HEK293 (cell line): ENCODE results near the gene PRC1.

Experiments
- CTCF ChIA-PET: fragments of 350-600 bp; formaldehyde crosslinking; extraction: SDS; loops from one replicate; lab custom pipeline; 2021; ENCODE audit warnings: antibody characterized with exemption; lab: Yijun Ruan, JAX
- POLR2A ChIA-PET: fragments of 300-600 bp; formaldehyde crosslinking; extraction: SDS; loops from one replicate; lab custom pipeline; 2020; ENCODE audit warnings: antibody characterized with exemption, inconsistent platforms; lab: Yijun Ruan, JAX
- H3K27ac ChIP-seq: fragments of 200-500 bp; sonication (Bioruptor generic); 2 replicates; pipeline ENCODE4 v1.5.1; 2014; ENCODE audit warnings: low read depth, low read length, control low read depth, inconsistent platforms; ENCODE audit errors: extremely low read depth
- H3K36me3 ChIP-seq, 2 experiments: fragments of 200-500 bp in 1 of 2; sonication (Bioruptor generic) in 1 of 2; 1 replicate in 1 of 2; 2 replicates in 1 of 2; pipeline ENCODE4 v1.5.1; 2014 to 2017; ENCODE audit warnings: inconsistent platforms in 2 of 2, low read length in 2 of 2; ENCODE audit not compliant: control insufficient read depth in 2 of 2, insufficient read depth in 1 of 2
- H3K4me1 ChIP-seq: fragments of 200-500 bp; sonication (Bioruptor generic); 2 replicates; pipeline ENCODE4 v1.5.1; 2014; ENCODE audit warnings: mild to moderate bottlenecking, low read length, inconsistent platforms; ENCODE audit not compliant: control insufficient read depth, insufficient read depth
- H3K4me3 ChIP-seq: 2 replicates; pipeline ENCODE4 v1.5.1; 2011; ENCODE audit warnings: low read depth, mild to moderate bottlenecking, control low read depth, low read length, moderate library complexity
- H3K9me3 ChIP-seq: fragments of 200-500 bp; sonication (Bioruptor generic); 2 replicates; pipeline ENCODE4 v1.5.1; 2014; ENCODE audit warnings: low read depth, low read length, inconsistent platforms; ENCODE audit not compliant: control insufficient read depth, insufficient read depth
- GLI4 ChIP-seq: fragments of 450-650 bp; formaldehyde crosslinking; IDR thresholded peaks from 2 replicates; pipeline ENCODE4 v1.5.1; 2016; ENCODE audit warnings: missing biosample characterization, missing genetic modification characterization
- HIC1 ChIP-seq: fragments of 450-650 bp; formaldehyde crosslinking; IDR thresholded peaks from 2 replicates; pipeline ENCODE4 v1.5.1; 2016; ENCODE audit warnings: missing biosample characterization, missing genetic modification characterization
- RBAK ChIP-seq: fragments of 450-650 bp; formaldehyde crosslinking; IDR thresholded peaks from 2 replicates; pipeline ENCODE4 v1.5.1; 2016; ENCODE audit warnings: missing biosample characterization, missing genetic modification characterization
- ZBTB48 ChIP-seq: fragments of 450-650 bp; formaldehyde crosslinking; IDR thresholded peaks from 2 replicates; pipeline ENCODE4 v1.5.1; 2016; ENCODE audit warnings: missing biosample characterization, missing genetic modification characterization
- ZNF112 ChIP-seq: fragments of 450-650 bp; formaldehyde crosslinking; IDR thresholded peaks from 2 replicates; pipeline ENCODE4 v1.5.0; 2017; ENCODE audit warnings: missing biosample characterization, missing genetic modification characterization
- ZNF146 ChIP-seq: fragments of 450-650 bp; formaldehyde crosslinking; IDR thresholded peaks from 2 replicates; pipeline ENCODE4 v1.5.1; 2016; ENCODE audit warnings: missing biosample characterization, missing genetic modification characterization
- ZNF175 ChIP-seq: fragments of 450-650 bp; formaldehyde crosslinking; IDR thresholded peaks from 2 replicates; pipeline ENCODE4 v1.5.1; 2016; ENCODE audit warnings: missing biosample characterization, missing genetic modification characterization
- ZNF18 ChIP-seq: fragments of 450-650 bp; formaldehyde crosslinking; IDR thresholded peaks from 2 replicates; pipeline ENCODE4 v1.5.1; 2016; ENCODE audit warnings: missing biosample characterization, missing genetic modification characterization
- ZNF391 ChIP-seq: fragments of 450-650 bp; formaldehyde crosslinking; IDR thresholded peaks from 2 replicates; pipeline ENCODE4 v1.5.1; 2016; ENCODE audit warnings: low read depth, missing biosample characterization, missing genetic modification characterization, borderline replicate concordance
- ZNF416 ChIP-seq: fragments of 450-650 bp; formaldehyde crosslinking; IDR thresholded peaks from 2 replicates; pipeline ENCODE4 v1.5.1; 2016; ENCODE audit warnings: missing biosample characterization, missing genetic modification characterization
- ZNF560 ChIP-seq: fragments of 450-650 bp; formaldehyde crosslinking; IDR thresholded peaks from 2 replicates; pipeline ENCODE4 v1.5.1; 2017; ENCODE audit warnings: missing biosample characterization, missing genetic modification characterization, borderline replicate concordance
- ZNF596 ChIP-seq: fragments of 450-650 bp; IDR thresholded peaks from 2 replicates; pipeline ENCODE4 v1.5.0; 2018; ENCODE audit warnings: missing biosample characterization, mild to moderate bottlenecking, missing genetic modification characterization, moderate library complexity
- ZNF677 ChIP-seq: fragments of 450-650 bp; IDR thresholded peaks from 2 replicates; pipeline ENCODE4 v1.5.0; 2018; ENCODE audit warnings: missing biosample characterization, mild to moderate bottlenecking, missing genetic modification characterization, moderate library complexity
- ZNF76 ChIP-seq: fragments of 450-650 bp; formaldehyde crosslinking; IDR thresholded peaks from 2 replicates; pipeline ENCODE4; 2016; ENCODE audit warnings: low read depth, missing biosample characterization, missing genetic modification characterization, borderline replicate concordance
- ZNF776 ChIP-seq: fragments of 450-650 bp; formaldehyde crosslinking; IDR thresholded peaks from 2 replicates; pipeline ENCODE4 v1.5.0; 2017; ENCODE audit warnings: missing biosample characterization, missing genetic modification characterization, borderline replicate concordance
- ZNF830 ChIP-seq: fragments of 450-650 bp; IDR thresholded peaks from 2 replicates; pipeline ENCODE4 v1.5.0; 2018; ENCODE audit warnings: missing biosample characterization, missing genetic modification characterization, low read depth, mild to moderate bottlenecking, moderate library complexity
- TF ChIP-seq, protein P1 (sequence below): fragments of 450-650 bp; formaldehyde crosslinking; IDR thresholded peaks from 2 replicates; pipeline ENCODE4 v1.5.1; 2016; ENCODE audit warnings: missing biosample characterization, missing genetic modification characterization
- TF ChIP-seq, protein P2 (sequence below): fragments of 450-650 bp; formaldehyde crosslinking; IDR thresholded peaks from 2 replicates; pipeline ENCODE4 v1.5.1; 2016; ENCODE audit warnings: missing biosample characterization, missing genetic modification characterization
- TF ChIP-seq, protein P3 (sequence below): sonication (generic); formaldehyde crosslinking; IDR thresholded peaks from 2 replicates; pipeline ENCODE4 v1.8.1; 2022; ENCODE audit warnings: mild to moderate bottlenecking, moderate library complexity, missing genetic modification reagents
- TF ChIP-seq, protein P4 (sequence below): fragments of 450-650 bp; formaldehyde crosslinking; IDR thresholded peaks from 2 replicates; pipeline ENCODE4 v1.5.1; 2017; ENCODE audit warnings: missing biosample characterization, missing genetic modification characterization
- TF ChIP-seq, protein P5 (sequence below): fragments of 450-650 bp; formaldehyde crosslinking; conservative IDR thresholded peaks from 2 replicates; pipeline ENCODE4 v1.5.1; 2016; ENCODE audit warnings: low read depth, missing biosample characterization, missing genetic modification characterization

PRC1 gene

DNA sequence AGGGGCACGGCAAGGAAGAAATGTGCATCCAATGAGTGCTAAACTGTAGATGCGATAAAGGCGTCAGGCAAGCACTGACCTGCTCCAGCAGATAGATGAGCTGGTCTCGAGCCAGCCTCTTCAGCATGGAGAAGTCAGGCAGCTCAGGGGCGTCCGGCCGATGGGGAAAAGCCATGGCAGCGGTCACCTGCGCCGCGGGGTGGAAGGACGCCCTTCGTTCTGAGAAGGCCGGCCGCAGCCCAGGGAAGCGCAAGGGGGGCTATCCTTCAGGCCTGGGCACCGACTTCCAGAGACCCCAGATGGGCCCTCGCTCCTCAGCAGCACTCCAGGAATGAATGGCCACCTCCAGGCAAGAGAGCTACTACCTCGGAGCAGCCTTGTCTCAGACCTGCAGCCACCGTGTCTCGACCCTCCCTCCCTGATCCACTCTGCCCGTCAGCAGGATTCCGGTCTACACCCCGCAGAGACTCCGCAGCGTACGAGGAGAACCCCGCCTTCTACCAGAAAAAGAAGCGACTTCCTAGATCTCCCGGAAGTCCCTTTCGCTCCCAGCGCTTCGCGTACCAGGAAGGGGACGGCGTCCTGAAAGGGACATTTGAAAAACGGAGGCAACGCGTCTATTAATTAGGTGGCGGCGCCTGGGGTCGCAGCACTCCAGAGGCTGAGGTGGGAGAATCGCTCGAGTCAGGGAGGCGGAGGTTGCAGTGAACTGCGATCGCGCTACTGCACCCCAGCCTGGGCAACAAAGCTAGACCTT lies 27.9 kb upstream of the PRC1 start, which contains the start of gene VPS33B (continued):
- TF ChIP-seq, protein P1, sequence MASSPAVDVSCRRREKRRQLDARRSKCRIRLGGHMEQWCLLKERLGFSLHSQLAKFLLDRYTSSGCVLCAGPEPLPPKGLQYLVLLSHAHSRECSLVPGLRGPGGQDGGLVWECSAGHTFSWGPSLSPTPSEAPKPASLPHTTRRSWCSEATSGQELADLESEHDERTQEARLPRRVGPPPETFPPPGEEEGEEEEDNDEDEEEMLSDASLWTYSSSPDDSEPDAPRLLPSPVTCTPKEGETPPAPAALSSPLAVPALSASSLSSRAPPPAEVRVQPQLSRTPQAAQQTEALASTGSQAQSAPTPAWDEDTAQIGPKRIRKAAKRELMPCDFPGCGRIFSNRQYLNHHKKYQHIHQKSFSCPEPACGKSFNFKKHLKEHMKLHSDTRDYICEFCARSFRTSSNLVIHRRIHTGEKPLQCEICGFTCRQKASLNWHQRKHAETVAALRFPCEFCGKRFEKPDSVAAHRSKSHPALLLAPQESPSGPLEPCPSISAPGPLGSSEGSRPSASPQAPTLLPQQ (tag by site-specific recombination): 0 out of 2 replicates have a peak, but pooled peaks have one; percentile 22
- TF ChIP-seq RBAK (tag by site-specific recombination) (no peak), ZNF560 (tag by site-specific recombination) (no peak), GLI4 (no peak), ZNF596 (no peak)
- TF ChIP-seq, protein P2, sequence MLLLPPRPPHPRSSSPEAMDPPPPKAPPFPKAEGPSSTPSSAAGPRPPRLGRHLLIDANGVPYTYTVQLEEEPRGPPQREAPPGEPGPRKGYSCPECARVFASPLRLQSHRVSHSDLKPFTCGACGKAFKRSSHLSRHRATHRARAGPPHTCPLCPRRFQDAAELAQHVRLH: peak; percentile 75; the same call in 1 of the 2 replicates
- TF ChIP-seq, all 188 proteins: peak for 53

GRCh38 chr15:91021516-91022074 lies 27.3 kb upstream of the PRC1 start:
- Histone ChIP-seq H3K9me3 (no peaks in the 10 kb centered on the region), H3K27ac (peak overlapping the region; percentile 61; the same call in 1 of the 2 replicates), H3K36me3 (peaks cover 1 to 17% of the 10 kb centered on the region in 2 experiments; a peak in 2 of 3 replicates), H3K4me1 (peaks cover 6% of the 10 kb centered on the region; the same call in 1 of the 2 replicates), H3K4me3 (peak overlapping the region; percentile 74)
- POLR2A ChIA-PET: interaction anchor here (0.6 to 2.8 kb wide), 11 partner anchors 9 to 120 kb away, joined by 3 to 15 read pairs (median 5); partner anchors contain the start of genes HDDC3, PRC1, RCCD1 and UNC45A
- CTCF ChIA-PET: interaction anchor here (0.5 to 3.2 kb wide), 13 partner anchors 8 to 1630 kb away, joined by 3 to 22 read pairs (median 4); partner anchors contain the start of genes HDDC3 and RCCD1
- TF ChIP-seq ZBTB48: peak; percentile 95
- no peak for TF ChIP-seq HIC1
- no peak for TF ChIP-seq ZNF416
- TF ChIP-seq, protein P3, sequence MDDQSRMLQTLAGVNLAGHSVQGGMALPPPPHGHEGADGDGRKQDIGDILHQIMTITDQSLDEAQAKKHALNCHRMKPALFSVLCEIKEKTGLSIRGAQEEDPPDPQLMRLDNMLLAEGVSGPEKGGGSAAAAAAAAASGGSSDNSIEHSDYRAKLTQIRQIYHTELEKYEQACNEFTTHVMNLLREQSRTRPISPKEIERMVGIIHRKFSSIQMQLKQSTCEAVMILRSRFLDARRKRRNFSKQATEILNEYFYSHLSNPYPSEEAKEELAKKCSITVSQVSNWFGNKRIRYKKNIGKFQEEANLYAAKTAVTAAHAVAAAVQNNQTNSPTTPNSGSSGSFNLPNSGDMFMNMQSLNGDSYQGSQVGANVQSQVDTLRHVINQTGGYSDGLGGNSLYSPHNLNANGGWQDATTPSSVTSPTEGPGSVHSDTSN (CRISPR knock-in tag): no peak
- TF ChIP-seq, protein P4, sequence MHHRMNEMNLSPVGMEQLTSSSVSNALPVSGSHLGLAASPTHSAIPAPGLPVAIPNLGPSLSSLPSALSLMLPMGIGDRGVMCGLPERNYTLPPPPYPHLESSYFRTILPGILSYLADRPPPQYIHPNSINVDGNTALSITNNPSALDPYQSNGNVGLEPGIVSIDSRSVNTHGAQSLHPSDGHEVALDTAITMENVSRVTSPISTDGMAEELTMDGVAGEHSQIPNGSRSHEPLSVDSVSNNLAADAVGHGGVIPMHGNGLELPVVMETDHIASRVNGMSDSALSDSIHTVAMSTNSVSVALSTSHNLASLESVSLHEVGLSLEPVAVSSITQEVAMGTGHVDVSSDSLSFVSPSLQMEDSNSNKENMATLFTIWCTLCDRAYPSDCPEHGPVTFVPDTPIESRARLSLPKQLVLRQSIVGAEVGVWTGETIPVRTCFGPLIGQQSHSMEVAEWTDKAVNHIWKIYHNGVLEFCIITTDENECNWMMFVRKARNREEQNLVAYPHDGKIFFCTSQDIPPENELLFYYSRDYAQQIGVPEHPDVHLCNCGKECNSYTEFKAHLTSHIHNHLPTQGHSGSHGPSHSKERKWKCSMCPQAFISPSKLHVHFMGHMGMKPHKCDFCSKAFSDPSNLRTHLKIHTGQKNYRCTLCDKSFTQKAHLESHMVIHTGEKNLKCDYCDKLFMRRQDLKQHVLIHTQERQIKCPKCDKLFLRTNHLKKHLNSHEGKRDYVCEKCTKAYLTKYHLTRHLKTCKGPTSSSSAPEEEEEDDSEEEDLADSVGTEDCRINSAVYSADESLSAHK: no peak
- TF ChIP-seq ZNF677 (tag by site-specific recombination): no peak
- TF ChIP-seq ZNF830 (tag by site-specific recombination): no peak
- TF ChIP-seq ZNF391 (tag by site-specific recombination): no peak
- TF ChIP-seq, protein P5, sequence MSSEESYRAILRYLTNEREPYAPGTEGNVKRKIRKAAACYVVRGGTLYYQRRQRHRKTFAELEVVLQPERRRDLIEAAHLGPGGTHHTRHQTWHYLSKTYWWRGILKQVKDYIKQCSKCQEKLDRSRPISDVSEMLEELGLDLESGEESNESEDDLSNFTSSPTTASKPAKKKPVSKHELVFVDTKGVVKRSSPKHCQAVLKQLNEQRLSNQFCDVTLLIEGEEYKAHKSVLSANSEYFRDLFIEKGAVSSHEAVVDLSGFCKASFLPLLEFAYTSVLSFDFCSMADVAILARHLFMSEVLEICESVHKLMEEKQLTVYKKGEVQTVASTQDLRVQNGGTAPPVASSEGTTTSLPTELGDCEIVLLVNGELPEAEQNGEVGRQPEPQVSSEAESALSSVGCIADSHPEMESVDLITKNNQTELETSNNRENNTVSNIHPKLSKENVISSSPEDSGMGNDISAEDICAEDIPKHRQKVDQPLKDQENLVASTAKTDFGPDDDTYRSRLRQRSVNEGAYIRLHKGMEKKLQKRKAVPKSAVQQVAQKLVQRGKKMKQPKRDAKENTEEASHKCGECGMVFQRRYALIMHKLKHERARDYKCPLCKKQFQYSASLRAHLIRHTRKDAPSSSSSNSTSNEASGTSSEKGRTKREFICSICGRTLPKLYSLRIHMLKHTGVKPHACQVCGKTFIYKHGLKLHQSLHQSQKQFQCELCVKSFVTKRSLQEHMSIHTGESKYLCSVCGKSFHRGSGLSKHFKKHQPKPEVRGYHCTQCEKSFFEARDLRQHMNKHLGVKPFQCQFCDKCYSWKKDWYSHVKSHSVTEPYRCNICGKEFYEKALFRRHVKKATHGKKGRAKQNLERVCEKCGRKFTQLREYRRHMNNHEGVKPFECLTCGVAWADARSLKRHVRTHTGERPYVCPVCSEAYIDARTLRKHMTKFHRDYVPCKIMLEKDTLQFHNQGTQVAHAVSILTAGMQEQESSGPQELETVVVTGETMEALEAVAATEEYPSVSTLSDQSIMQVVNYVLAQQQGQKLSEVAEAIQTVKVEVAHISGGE (tag by site-specific recombination): no peak
- TF ChIP-seq ZNF18 (tag by site-specific recombination): no peak
- TF ChIP-seq ZNF112 (tag by site-specific recombination): no peak
- no peak; the same call in 1 of the 2 replicates for TF ChIP-seq ZNF76 (tag by site-specific recombination)
- no peak for TF ChIP-seq ZNF776 (tag by site-specific recombination)
- TF ChIP-seq ZNF175 (tag by site-specific recombination): no peak
- TF ChIP-seq ZNF146 (tag by site-specific recombination): no peak
